Suprapubic skin (tissue), 4 donors: ENCODE results near the gene GNAQ. TPM values are rescaled to one million over a fixed set of nuclear protein-coding genes. Genes with fewer than 3 reads are reported as not detected.
"Not testable (repeated sequence)": the region's sequence is repeated elsewhere in the genome, so short reads cannot be mapped to it uniquely, and the experiment has no call there.

Source experiments
- DNase-seq, 2 donors: peaks; one replicate each; pipeline ENCODE4 v3.0.0-alpha.2; 2019; ENCODE audit warnings: low spot score in 2 of 2
- H3K27ac ChIP-seq: fragments of 200-600 bp; sonication (generic); one replicate; pipeline ENCODE4 v1.5.1; 2019
- H3K27me3 ChIP-seq: fragments of 200-600 bp; sonication (generic); one replicate; pipeline ENCODE4 v1.5.1; 2019
- H3K36me3 ChIP-seq: fragments of 200-600 bp; sonication (generic); one replicate; pipeline ENCODE4 v1.5.1; 2019
- H3K4me1 ChIP-seq: fragments of 200-600 bp; sonication (generic); one replicate; pipeline ENCODE4 v1.5.1; 2019
- H3K4me3 ChIP-seq: fragments of 200-600 bp; sonication (generic); one replicate; pipeline ENCODE4 v1.5.1; 2019; ENCODE audit warnings: mild to moderate bottlenecking
- H3K9me3 ChIP-seq: fragments of 200-600 bp; sonication (generic); one replicate; pipeline ENCODE4 v1.5.1; 2019
- CTCF ChIP-seq, 2 donors: fragments of 200-600 bp in 1 of 2; fragments of 450-650 bp in 1 of 2; sonication (generic) in 1 of 2; IDR thresholded peaks; one replicate each; pipeline ENCODE4 v1.5.1; 2016 to 2019; ENCODE audit warnings: antibody characterized with exemption in 2 of 2, mild to moderate bottlenecking in 1 of 2, moderate library complexity in 1 of 2
- EP300 ChIP-seq: sonication (generic); formaldehyde crosslinking; IDR thresholded peaks from one replicate; pipeline ENCODE4 v1.6.1; 2017; ENCODE audit warnings: antibody characterized with exemption
- POLR2A ChIP-seq, 2 donors: fragments of 450-650 bp; IDR thresholded peaks; one replicate each; pipeline ENCODE4 v1.6.1; 2017; ENCODE audit warnings: antibody characterized with exemption in 2 of 2, mild to moderate bottlenecking in 2 of 2, moderate library complexity in 2 of 2
- POLR2AphosphoS5 ChIP-seq, 3 donors: sonication (generic); formaldehyde crosslinking; IDR thresholded peaks; one replicate each; pipeline ENCODE4 v1.6.1; 2017; ENCODE audit warnings: antibody characterized with exemption in 3 of 3
- WGBS: methylation state at CpG from one replicate; pipeline ENCODE4 v1.1.5; 2018; 5-methylcytosine and 5-hydroxymethylcytosine counted together
- total RNA-seq, 4 donors: library from RNA; depleted of rRNA; stranded (reverse); fragments of >200 nt; gene quantifications; one replicate each; pipeline ENCODE4 v1.1.0, GENCODE V29; 2016

Gene GNAQ
- total RNA-seq, 4 donors from 2014 or later, result 16.0 to 29.0 (median 17.7) TPM

GRCh38 chr9:77764894-77765780 lies 266.5 kb downstream of the GNAQ start:
- no peak overlapping the region for H3K27ac ChIP-seq
- no peaks in the 10 kb centered on the region for H3K4me1 ChIP-seq
- DNase-seq, result no peak
- no peaks in the 10 kb centered on the region for H3K36me3 ChIP-seq
- 80% methylated on average over 10 of the region's 10 CpGs for WGBS
- H3K4me3 ChIP-seq, result no peak overlapping the region
- H3K9me3 ChIP-seq, result no peaks in the 10 kb centered on the region
- TF ChIP-seq POLR2AphosphoS5 (IDR thresholded peaks at IDR 0.05) (no peak), CTCF (IDR thresholded peaks at IDR 0.05) (peak in 1 of 2 donors; percentile 29)
- H3K27me3 ChIP-seq, result no peaks in the 10 kb centered on the region

GRCh38 chr9:77763566-77763965 lies 268.0 kb downstream of the GNAQ start:
- H3K4me1 ChIP-seq, result no peaks in the 10 kb centered on the region
- H3K4me3 ChIP-seq, result no peak overlapping the region
- TF ChIP-seq POLR2A (IDR thresholded peaks at IDR 0.05) (no peak), POLR2AphosphoS5 (IDR thresholded peaks at IDR 0.05) (no peak), CTCF (IDR thresholded peaks at IDR 0.05) (no peak), EP300 (no peak)
- WGBS, result 92% methylated on average over 4 of the region's 4 CpGs
- H3K27me3 ChIP-seq, result no peaks in the 10 kb centered on the region
- no peaks in the 10 kb centered on the region for H3K36me3 ChIP-seq
- no peak overlapping the region for H3K27ac ChIP-seq
- no peaks in the 10 kb centered on the region for H3K9me3 ChIP-seq
- DNase-seq, result no peak

- DNase-seq, H3K4me3 ChIP-seq, H3K27ac ChIP-seq, H3K27me3 ChIP-seq, H3K36me3 ChIP-seq, H3K4me1 ChIP-seq, H3K9me3 ChIP-seq: not testable (repeated sequence)
- 100% methylated on average over 2 of the region's 25 CpGs for WGBS
These were observed 270.7 kb downstream of the GNAQ start for GRCh38 chr9:77760919-77761318.

GRCh38 chr9:77759391-77759790 lies 272.2 kb downstream of the GNAQ start:
- Histone ChIP-seq H3K27ac (no peak overlapping the region), H3K27me3 (no peaks in the 10 kb centered on the region), H3K9me3 (no peaks in the 10 kb centered on the region), H3K36me3 (peaks cover 4% of the 10 kb centered on the region), H3K4me3 (no peak overlapping the region), H3K4me1 (no peaks in the 10 kb centered on the region)
- DNase-seq, result no peak
- 88% methylated on average over 3 of the region's 3 CpGs for WGBS
- no peak for TF ChIP-seq POLR2A (IDR thresholded peaks at IDR 0.05)

GRCh38 chr9:77756449-77756848 lies 275.2 kb downstream of the GNAQ start:
- Histone ChIP-seq H3K4me1 (no peaks in the 10 kb centered on the region), H3K9me3 (no peaks in the 10 kb centered on the region), H3K36me3 (peaks cover 4% of the 10 kb centered on the region), H3K4me3 (no peak overlapping the region), H3K27me3 (no peaks in the 10 kb centered on the region), H3K27ac (no peak overlapping the region)
- no peak for DNase-seq
- TF ChIP-seq POLR2AphosphoS5 (IDR thresholded peaks at IDR 0.05), result no peak
- TF ChIP-seq EP300, result no peak
- TF ChIP-seq POLR2A (IDR thresholded peaks at IDR 0.05), result no peak
- TF ChIP-seq CTCF (IDR thresholded peaks at IDR 0.05), result no peak
- WGBS, result 75% methylated on average over 1 of the region's 1 CpG

- H3K36me3 ChIP-seq, result peaks cover 4% of the 10 kb centered on the region
- no peak overlapping the region for H3K4me3 ChIP-seq
- WGBS, result 97% methylated on average over 9 of the region's 9 CpGs
- no peak for DNase-seq
- peaks cover 3% of the 10 kb centered on the region for H3K4me1 ChIP-seq
- H3K9me3 ChIP-seq, result no peaks in the 10 kb centered on the region
- TF ChIP-seq POLR2A (IDR thresholded peaks at IDR 0.05), result no peak
- TF ChIP-seq EP300, result no peak
- TF ChIP-seq POLR2AphosphoS5 (IDR thresholded peaks at IDR 0.05), result no peak
- no peak for TF ChIP-seq CTCF (IDR thresholded peaks at IDR 0.05)
- no peaks in the 10 kb centered on the region for H3K27me3 ChIP-seq
- no peak overlapping the region for H3K27ac ChIP-seq
These were observed 278.4 kb downstream of the GNAQ start for GRCh38 chr9:77753180-77753579.
